Endothelial cell of umbilical vein (primary cell): ENCODE results near the gene POFUT2. TPM values are rescaled to one million over a fixed set of nuclear protein-coding genes. Genes with fewer than 3 reads are reported as not detected.

Source experiments
- BruUV-seq: library from RNA; stranded (reverse); fragments of 400-500 nt; replicated peaks from 2 replicates; lab custom pipeline; 2021; lab: Mats Ljungman, UMichigan
- CTCF ChIA-PET: fragments of 300-600, 350-600 bp; sonication (Branson Sonifier 250); formaldehyde crosslinking; loops from one replicate; lab custom pipeline; 2021; ENCODE audit warnings: antibody characterized with exemption, inconsistent platforms; lab: Charles Lee
- POLR2A ChIA-PET: fragments of 300-600, 350-600 bp; sonication (Branson Sonifier 250); formaldehyde crosslinking; loops from one replicate; lab custom pipeline; 2021; ENCODE audit warnings: antibody characterized with exemption, inconsistent platforms; lab: Charles Lee
- DNase-seq: peaks from one replicate; pipeline ENCODE4 v3.0.0-alpha.2; 2011; ENCODE audit warnings: low read depth, low spot score
- FAIRE-seq: peaks from 2 replicates; lab custom pipeline; 2011; peaks lifted over from hg19 to GRCh38; lab: Jason Lieb, UNC
- H2AFZ ChIP-seq: 2 replicates; pipeline ENCODE4 v1.6.0; 2012; ENCODE audit warnings: low read depth, low read length, control low read depth, inconsistent platforms
- H3K27ac ChIP-seq: 2 replicates; pipeline ENCODE4 v1.5.1; 2011; ENCODE audit warnings: low read depth, mild to moderate bottlenecking, control low read depth, low read length, moderate library complexity; ENCODE audit not compliant: insufficient read depth
- H3K27me3 ChIP-seq, 2 experiments: 2 replicates each; pipeline versions ENCODE4 v1.6.0 to v1.6.1; 2011; ENCODE audit warnings: low read length in 2 of 2, mixed read lengths in 1 of 2; ENCODE audit not compliant: control insufficient read depth in 2 of 2, insufficient read depth in 2 of 2
- H3K36me3 ChIP-seq, 2 experiments: 2 replicates in 1 of 2; 3 replicates in 1 of 2; pipeline ENCODE4 v1.5.1; 2011; ENCODE audit warnings: low read length in 2 of 2, mild to moderate bottlenecking in 1 of 2, moderate library complexity in 1 of 2; ENCODE audit not compliant: control insufficient read depth in 2 of 2, insufficient read depth in 2 of 2; ENCODE audit errors: extremely low read depth in 1 of 2
- H3K4me1 ChIP-seq: 3 replicates; pipeline ENCODE4 v1.5.1; 2011; ENCODE audit warnings: mild to moderate bottlenecking, low read length; ENCODE audit not compliant: control insufficient read depth, insufficient read depth; ENCODE audit errors: extremely low read depth
- H3K4me2 ChIP-seq: 2 replicates; pipeline ENCODE4 v1.6.1; 2011; ENCODE audit warnings: low read length, control low read depth, mixed read lengths; ENCODE audit not compliant: insufficient read depth
- H3K4me3 ChIP-seq, 3 experiments: fragments of 200-600 bp in 1 of 3; sonication (generic), shearing (Covaris generic) in 1 of 3; replicated peaks in 1 of 3; 2 replicates each; pipeline ENCODE4 v1.5.1; 2011 to 2016; ENCODE audit warnings: control low read depth in 3 of 3, low read length in 3 of 3, mild to moderate bottlenecking in 2 of 3, inconsistent platforms in 1 of 3, low read depth in 1 of 3, moderate library complexity in 1 of 3; ENCODE audit not compliant: insufficient read depth in 1 of 3
- H3K79me2 ChIP-seq: 2 replicates; pipeline ENCODE4 v1.6.0; 2012; ENCODE audit warnings: low read length, inconsistent platforms; ENCODE audit not compliant: control insufficient read depth, insufficient read depth
- H3K9ac ChIP-seq: replicated peaks from 2 replicates; pipeline ENCODE3; 2011; ENCODE audit warnings: low read length, control low read depth; ENCODE audit not compliant: insufficient read depth; ENCODE audit errors: extremely low read depth
- H3K9me1 ChIP-seq: replicated peaks from 3 replicates; pipeline ENCODE4 v1.6.0; 2011; ENCODE audit warnings: mild to moderate bottlenecking, low read length; ENCODE audit not compliant: control insufficient read depth, insufficient read depth; ENCODE audit errors: extremely low read depth
- H3K9me3 ChIP-seq: replicated peaks from 2 replicates; pipeline ENCODE4 v1.5.1; 2012; ENCODE audit warnings: low read length, inconsistent platforms; ENCODE audit not compliant: control insufficient read depth, insufficient read depth
- H4K20me1 ChIP-seq: replicated peaks from 2 replicates; pipeline ENCODE3; 2011; ENCODE audit warnings: mild to moderate bottlenecking, low read length; ENCODE audit not compliant: control insufficient read depth, insufficient read depth; ENCODE audit errors: extremely low read depth
- EZH2 ChIP-seq: IDR thresholded peaks from 2 replicates; pipeline ENCODE4 v1.6.1; 2012; ENCODE audit warnings: borderline replicate concordance, low read depth, mild to moderate bottlenecking, moderate library complexity, low read length, inconsistent platforms; ENCODE audit not compliant: severe bottlenecking
- GATA2 ChIP-seq: IDR thresholded peaks from 2 replicates; pipeline ENCODE4 v1.7.0; 2011; ENCODE audit warnings: low read depth, mild to moderate bottlenecking, moderate library complexity, mixed read lengths, low read length; ENCODE audit not compliant: insufficient read length, insufficient read depth
- JUN ChIP-seq: IDR thresholded peaks from 2 replicates; pipeline ENCODE4 v1.6.1; 2011; ENCODE audit warnings: borderline replicate concordance, low read depth; ENCODE audit not compliant: insufficient read length, insufficient read depth
- POLR2A ChIP-seq: IDR thresholded peaks from 2 replicates; pipeline ENCODE4 v1.6.1; 2012; ENCODE audit warnings: low read depth, mild to moderate bottlenecking, control low read depth, low read length
- POLR2AphosphoS5 ChIP-seq: IDR thresholded peaks from 2 replicates; pipeline ENCODE4 v1.6.1; 2012; ENCODE audit warnings: low read depth, mild to moderate bottlenecking, control low read depth, low read length, moderate library complexity; ENCODE audit not compliant: insufficient read depth
- dilution Hi-C: fragments of 300-500 bp; cut with MboI; formaldehyde crosslinking; loops from one replicate; pipeline ENCODE4 v1.15.0; 2019; ENCODE audit warnings: low sequenced_read_pairs; ENCODE audit not compliant: extremely low pct_ligation_motif_present
- intact Hi-C: fragments of 100-400 bp; cut with micrococcal nuclease; formaldehyde crosslinking; loops from one replicate; pipeline ENCODE4 v1.10.0; 2022
- polyA plus RNA-seq, 4 experiments: library from polyadenylated mRNA; depleted of rRNA in 3 of 4; stranded (reverse) in 3 of 4; unstranded in 1 of 4; fragments of >200 nt; gene quantifications; 2 replicates each; pipeline versions ENCODE4 v1.2.1 to v1.2.3, GENCODE V29; 2011 to 2012; ENCODE audit warnings: missing spikeins in 1 of 4
- total RNA-seq: library from RNA; stranded (reverse); gene quantifications from 2 replicates; pipeline ENCODE4 v1.2.3, GENCODE V29; 2021
- TF ChIP-seq, protein P1 (sequence below): IDR thresholded peaks from 2 replicates; pipeline ENCODE4 v1.6.1; 2011; ENCODE audit not compliant: insufficient read depth, insufficient read length

Gene POFUT2
- total and polyA plus RNA-seq, 2 donors (not counting 3 experiments of a cell fraction or from before 2014, with no cell fraction given), result 30.7 to 47.5 TPM

DNA sequence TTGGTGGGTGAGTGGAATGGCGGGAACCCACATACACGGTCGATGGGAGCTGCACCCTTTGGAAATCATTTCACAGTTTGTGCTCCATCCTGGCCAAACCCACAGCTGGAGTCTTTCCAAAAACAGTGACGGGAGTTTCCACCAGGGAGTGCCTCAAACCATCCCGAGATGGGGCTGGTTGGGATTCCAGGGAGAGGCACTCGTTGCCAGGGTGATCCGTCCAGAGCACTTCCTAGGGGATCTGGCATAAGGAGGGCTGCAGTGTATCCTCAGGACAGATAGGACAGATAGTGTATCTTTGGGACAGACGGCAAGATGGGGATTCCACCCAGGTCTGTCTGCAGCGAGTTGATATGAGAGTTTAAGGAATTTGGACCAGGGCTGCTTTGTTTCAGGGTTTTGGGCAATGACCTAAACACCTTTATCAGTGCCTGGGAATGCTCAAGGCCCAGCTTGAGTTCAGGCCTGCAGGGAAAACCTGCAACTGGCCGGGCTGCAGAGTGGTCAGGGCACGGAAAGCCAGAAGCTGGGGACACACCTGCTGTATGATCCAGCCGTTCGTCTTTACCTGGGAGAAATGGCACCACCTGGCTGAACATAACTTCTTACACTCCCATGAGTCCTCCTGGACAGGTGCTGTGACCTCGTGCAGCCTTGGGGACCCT lies 3.4 kb upstream of the POFUT2 start:
- dilution Hi-C loops (no loop called here), intact Hi-C loops (loop anchor here (5.0 kb wide), 1 partner anchor 531 kb away; no protein-coding TSS in a partner anchor)
- no TSS peak for BruUV-seq
- no peaks in the 10 kb centered on the region for H3K9me1 ChIP-seq
- H3K27me3 ChIP-seq, result no peaks in the 10 kb centered on the region
- TF ChIP-seq GATA2 (no peak), JUN (no peak), EZH2 (no peak), POLR2A (no peak), POLR2AphosphoS5 (no peak)
- TF ChIP-seq, protein P1, sequence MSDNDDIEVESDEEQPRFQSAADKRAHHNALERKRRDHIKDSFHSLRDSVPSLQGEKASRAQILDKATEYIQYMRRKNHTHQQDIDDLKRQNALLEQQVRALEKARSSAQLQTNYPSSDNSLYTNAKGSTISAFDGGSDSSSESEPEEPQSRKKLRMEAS, result no peak
- DNase-seq (no peak), FAIRE-seq (no peak)
- peaks cover 49% of the 10 kb centered on the region for H3K4me1 ChIP-seq
- POLR2A ChIA-PET, result no interaction called here
- H4K20me1 ChIP-seq, result no peaks in the 10 kb centered on the region
- H3K36me3 ChIP-seq, result no peaks in the 10 kb centered on the region
- no peak overlapping the region for H2AFZ ChIP-seq
- no peaks in the 10 kb centered on the region for H3K9me3 ChIP-seq
- no peak overlapping the region for H3K4me3 ChIP-seq
- peaks cover 21% of the 10 kb centered on the region for H3K79me2 ChIP-seq
- CTCF ChIA-PET, result interaction anchor here (1.1 to 6.6 kb wide), 7 partner anchors 15 to 304 kb away, joined by 3 to 137 read pairs (median 7); no protein-coding TSS in a partner anchor
- no peak overlapping the region for H3K9ac ChIP-seq
- no peak overlapping the region for H3K4me2 ChIP-seq
- no peak overlapping the region for H3K27ac ChIP-seq
